Stimulated activated CD8-positive, alpha-beta memory T cell treated with anti-CD3 and anti-CD28 coated beads, Interleukin-15, amount 100 ng/mL, for 24 hours (primary cell): Measurements from ENCODE around the gene JADE3.
"Not testable (repeated sequence)": the region's sequence is repeated elsewhere in the genome, so short reads cannot be mapped to it uniquely, and the experiment has no call there.

Experiments
- DNase-seq: peaks from one replicate; pipeline ENCODE4 v3.0.0-alpha.2; 2020; ENCODE audit warnings: low read depth

Gene JADE3

GRCh38 chrX:46935295-46935694 lies 23.1 kb downstream of the JADE3 start:
- no peak for DNase-seq

GRCh38 chrX:46938589-46938988 lies 26.4 kb downstream of the JADE3 start:
- DNase-seq = no peak

- DNase-seq = no peak
Measured at GRCh38 chrX:46941341-46941740, 29.1 kb downstream of the JADE3 start.

GRCh38 chrX:46953137-46953527 lies 40.9 kb downstream of the JADE3 start:
- DNase-seq = no peak

GRCh38 chrX:46953597-46953996 lies 41.4 kb downstream of the JADE3 start:
- no peak for DNase-seq

- no peak for DNase-seq
Measured at GRCh38 chrX:46954716-46955115, 42.5 kb downstream of the JADE3 start.

GRCh38 chrX:46956589-46956988 lies 44.4 kb downstream of the JADE3 start:
- DNase-seq = not testable (repeated sequence)

- DNase-seq = no peak
Measured at GRCh38 chrX:46957297-46957696, 45.1 kb downstream of the JADE3 start.

- no peak for DNase-seq
Measured at GRCh38 chrX:46959101-46959500, 46.9 kb downstream of the JADE3 start.

- DNase-seq = no peak
Measured at GRCh38 chrX:46959985-46960700, 47.9 kb downstream of the JADE3 start.

- DNase-seq = no peak
Measured at GRCh38 chrX:46961097-46961496, 48.9 kb downstream of the JADE3 start.

- DNase-seq = no peak
Measured at GRCh38 chrX:46961574-46962283, 49.5 kb downstream of the JADE3 start.

GRCh38 chrX:46965125-46965758 lies 53.0 kb downstream of the JADE3 start:
- DNase-seq = no peak

GRCh38 chrX:46967547-46967946 lies 55.3 kb downstream of the JADE3 start:
- DNase-seq = no peak

- DNase-seq = not testable (repeated sequence)
Measured at GRCh38 chrX:46977046-46977445, 64.8 kb downstream of the JADE3 start.

- peak; percentile 43 for DNase-seq
Measured at GRCh38 chrX:46978341-46979291, 66.4 kb downstream of the JADE3 start.

GRCh38 chrX:46984705-46985104 lies 72.5 kb downstream of the JADE3 start:
- DNase-seq = no peak

GRCh38 chrX:46989548-46989947 lies 77.3 kb downstream of the JADE3 start:
- no peak for DNase-seq

GRCh38 chrX:46991664-46992063 lies 79.4 kb downstream of the JADE3 start:
- no peak for DNase-seq

GRCh38 chrX:46992070-46992469 lies 79.8 kb downstream of the JADE3 start:
- no peak for DNase-seq

GRCh38 chrX:46994096-46994495 lies 81.9 kb downstream of the JADE3 start:
- DNase-seq = no peak

GRCh38 chrX:47012131-47012530 lies 99.9 kb downstream of the JADE3 start:
- no peak for DNase-seq
